Astrocyte (in vitro differentiated cells and primary cell): ENCODE measurements around the gene PYY. TPM values are rescaled to one million over a fixed set of nuclear protein-coding genes. Genes with fewer than 3 reads are reported as not detected.
A peak's percentile ranks its signal among the peaks of the same experiment; 100 is the strongest.
"Not testable (repeated sequence)": the region's sequence is repeated elsewhere in the genome, so short reads cannot be mapped to it uniquely, and the experiment has no call there.

Experiments
- DNase-seq: peaks from one replicate; pipeline ENCODE4 v3.0.0-alpha.2; 2010; ENCODE audit warnings: low read depth
- FAIRE-seq: peaks from 2 replicates; lab custom pipeline; 2011; peaks lifted over from hg19 to GRCh38; lab: Jason Lieb, UNC
- H2AFZ ChIP-seq: 2 replicates; pipeline ENCODE4 v1.6.0; 2012; ENCODE audit warnings: low read depth, low read length, inconsistent platforms
- H3K27ac ChIP-seq: 2 replicates; pipeline ENCODE4 v1.5.1; 2011; ENCODE audit warnings: low read depth, low read length, inconsistent platforms
- H3K27me3 ChIP-seq: 2 replicates; pipeline ENCODE4 v1.6.0; 2011; ENCODE audit warnings: low read length, inconsistent platforms; ENCODE audit not compliant: insufficient read depth
- H3K36me3 ChIP-seq: 2 replicates; pipeline ENCODE4 v1.5.1; 2011; ENCODE audit warnings: low read length, inconsistent platforms; ENCODE audit not compliant: insufficient read depth
- H3K4me1 ChIP-seq: 2 replicates; pipeline ENCODE4 v1.5.1; 2011; ENCODE audit warnings: low read length, inconsistent platforms; ENCODE audit not compliant: insufficient read depth
- H3K4me2 ChIP-seq: 2 replicates; pipeline ENCODE4 v1.6.0; 2012; ENCODE audit warnings: low read length, inconsistent platforms
- H3K4me3 ChIP-seq: 2 replicates; pipeline ENCODE4 v1.5.1; 2011; ENCODE audit warnings: low read depth, mild to moderate bottlenecking, low read length, inconsistent platforms; ENCODE audit not compliant: insufficient read depth
- H3K79me2 ChIP-seq: 2 replicates; pipeline ENCODE4 v1.6.0; 2012; ENCODE audit warnings: mild to moderate bottlenecking, low read length, inconsistent platforms; ENCODE audit not compliant: insufficient read depth
- H3K9ac ChIP-seq: 2 replicates; pipeline ENCODE4 v1.6.0; 2012; ENCODE audit warnings: mild to moderate bottlenecking, low read length, inconsistent platforms
- H3K9me3 ChIP-seq: 2 replicates; pipeline ENCODE4 v1.5.1; 2012; ENCODE audit warnings: low read depth, mild to moderate bottlenecking, low read length, inconsistent platforms; ENCODE audit not compliant: insufficient read depth
- H4K20me1 ChIP-seq: 2 replicates; pipeline ENCODE4 v1.6.0; 2012; ENCODE audit warnings: low read length, inconsistent platforms; ENCODE audit not compliant: insufficient read depth
- H3K27ac Mint-ChIP-seq: one replicate; pipeline ENCODE4 v1.8.0; 2021; ENCODE audit warnings: mild to moderate bottlenecking, mixed read lengths; ENCODE audit not compliant: unreplicated experiment
- H3K27me3 Mint-ChIP-seq: one replicate; pipeline ENCODE4 v1.8.0; 2021; ENCODE audit warnings: low read depth, mixed read lengths; ENCODE audit not compliant: unreplicated experiment
- H3K36me3 Mint-ChIP-seq: one replicate; pipeline ENCODE4 v1.8.0; 2021; ENCODE audit warnings: low read depth, mixed read lengths; ENCODE audit not compliant: unreplicated experiment
- H3K4me1 Mint-ChIP-seq: one replicate; pipeline ENCODE4 v1.8.0; 2021; ENCODE audit warnings: low read depth, mixed read lengths; ENCODE audit not compliant: unreplicated experiment
- H3K4me3 Mint-ChIP-seq: one replicate; pipeline ENCODE4 v1.8.0; 2021; ENCODE audit warnings: mild to moderate bottlenecking, moderate library complexity, mixed read lengths; ENCODE audit not compliant: unreplicated experiment
- H3K9me3 Mint-ChIP-seq: one replicate; pipeline ENCODE4 v1.8.0; 2021; ENCODE audit warnings: mild to moderate bottlenecking, mixed read lengths; ENCODE audit not compliant: unreplicated experiment
- EZH2 ChIP-seq: IDR thresholded peaks from 2 replicates; pipeline ENCODE4 v1.6.1; 2012; ENCODE audit warnings: mild to moderate bottlenecking, low read length, inconsistent platforms; ENCODE audit not compliant: insufficient read depth
- total RNA-seq: library from RNA; stranded (reverse); gene quantifications from 2 replicates; pipeline ENCODE4 v1.2.1, GENCODE V29; 2021
- TF ChIP-seq, protein P1 (sequence below): IDR thresholded peaks from 2 replicates; pipeline ENCODE4 v1.5.1; 2011; ENCODE audit warnings: low read depth, mild to moderate bottlenecking, inconsistent platforms, low read length, moderate library complexity; ENCODE audit not compliant: insufficient read depth

The PYY gene
- total RNA-seq, 1 donor from 2014 or later: not detected

- TF ChIP-seq EZH2: no peak
- TF ChIP-seq, protein P1, sequence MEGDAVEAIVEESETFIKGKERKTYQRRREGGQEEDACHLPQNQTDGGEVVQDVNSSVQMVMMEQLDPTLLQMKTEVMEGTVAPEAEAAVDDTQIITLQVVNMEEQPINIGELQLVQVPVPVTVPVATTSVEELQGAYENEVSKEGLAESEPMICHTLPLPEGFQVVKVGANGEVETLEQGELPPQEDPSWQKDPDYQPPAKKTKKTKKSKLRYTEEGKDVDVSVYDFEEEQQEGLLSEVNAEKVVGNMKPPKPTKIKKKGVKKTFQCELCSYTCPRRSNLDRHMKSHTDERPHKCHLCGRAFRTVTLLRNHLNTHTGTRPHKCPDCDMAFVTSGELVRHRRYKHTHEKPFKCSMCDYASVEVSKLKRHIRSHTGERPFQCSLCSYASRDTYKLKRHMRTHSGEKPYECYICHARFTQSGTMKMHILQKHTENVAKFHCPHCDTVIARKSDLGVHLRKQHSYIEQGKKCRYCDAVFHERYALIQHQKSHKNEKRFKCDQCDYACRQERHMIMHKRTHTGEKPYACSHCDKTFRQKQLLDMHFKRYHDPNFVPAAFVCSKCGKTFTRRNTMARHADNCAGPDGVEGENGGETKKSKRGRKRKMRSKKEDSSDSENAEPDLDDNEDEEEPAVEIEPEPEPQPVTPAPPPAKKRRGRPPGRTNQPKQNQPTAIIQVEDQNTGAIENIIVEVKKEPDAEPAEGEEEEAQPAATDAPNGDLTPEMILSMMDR: no peak
- H2AFZ ChIP-seq: no peak overlapping the region
- H3K4me2 ChIP-seq: no peak overlapping the region
- no peak overlapping the region for H3K27ac ChIP-seq
- H3K9me3 ChIP-seq: no peaks in the 10 kb centered on the region
- H3K36me3 ChIP-seq: no peaks in the 10 kb centered on the region
- Mint-ChIP-seq H3K4me1 (peaks cover 4% of the 10 kb centered on the region), H3K27me3 (peaks cover 33% of the 10 kb centered on the region), H3K9me3 (peaks cover 2% of the 10 kb centered on the region), H3K4me3 (no peak overlapping the region), H3K36me3 (no peaks in the 10 kb centered on the region), H3K27ac (no peak overlapping the region)
- no peaks in the 10 kb centered on the region for H4K20me1 ChIP-seq
- H3K27me3 ChIP-seq: peaks cover 28% of the 10 kb centered on the region
- no peak overlapping the region for H3K4me3 ChIP-seq
- no peak overlapping the region for H3K9ac ChIP-seq
- H3K79me2 ChIP-seq: no peaks in the 10 kb centered on the region
- no peaks in the 10 kb centered on the region for H3K4me1 ChIP-seq
- no peak for FAIRE-seq
- no peak for DNase-seq
Observed at GRCh38 chr17:43931062-43931571, 22.6 kb downstream of the PYY start.

DNA sequence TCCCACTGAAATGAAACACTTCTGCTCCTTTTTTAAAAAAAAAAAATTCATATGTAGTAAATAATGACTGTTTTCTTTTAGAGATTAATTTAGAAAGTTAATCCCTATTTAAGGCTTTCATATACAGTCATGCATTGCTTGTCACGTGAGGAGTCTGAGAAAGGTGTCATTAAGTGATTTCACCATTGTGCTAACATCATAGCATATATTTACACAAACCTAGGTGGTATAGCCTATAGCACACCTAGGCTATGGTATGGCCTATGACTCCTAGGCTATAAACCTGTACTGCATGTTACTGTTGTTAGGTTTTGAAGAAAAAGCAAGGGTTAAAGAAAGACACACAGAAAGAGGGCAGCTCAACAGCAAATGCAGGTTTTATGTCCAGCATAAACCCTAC, 25.1 kb downstream of the PYY start:
- no peak overlapping the region for H2AFZ ChIP-seq
- peaks cover 46% of the 10 kb centered on the region for H3K27me3 ChIP-seq
- H3K4me1 ChIP-seq: no peaks in the 10 kb centered on the region
- DNase-seq: no peak
- no peaks in the 10 kb centered on the region for H3K36me3 ChIP-seq
- H3K36me3 Mint-ChIP-seq: no peaks in the 10 kb centered on the region
- no peak for TF ChIP-seq EZH2
- TF ChIP-seq, protein P1: no peak
- no peaks in the 10 kb centered on the region for H4K20me1 ChIP-seq
- no peak overlapping the region for H3K4me2 ChIP-seq
- H3K79me2 ChIP-seq: no peaks in the 10 kb centered on the region
- peaks cover 4% of the 10 kb centered on the region for H3K4me1 Mint-ChIP-seq
- H3K27me3 Mint-ChIP-seq: peaks cover 49% of the 10 kb centered on the region
- H3K9ac ChIP-seq: no peak overlapping the region
- FAIRE-seq: no peak
- no peak overlapping the region for H3K4me3 ChIP-seq
- no peak overlapping the region for H3K27ac Mint-ChIP-seq
- H3K27ac ChIP-seq: no peak overlapping the region
- H3K4me3 Mint-ChIP-seq: no peak overlapping the region
- no peaks in the 10 kb centered on the region for H3K9me3 ChIP-seq
- peaks cover 9% of the 10 kb centered on the region for H3K9me3 Mint-ChIP-seq

GRCh38 chr17:43927929-43928328, 25.8 kb downstream of the PYY start:
- Mint-ChIP-seq H3K9me3 (peaks cover 11% of the 10 kb centered on the region), H3K27me3 (peaks cover 55% of the 10 kb centered on the region), H3K4me3 (peak overlapping the region; percentile 34)
- H3K27ac Mint-ChIP-seq, DNase-seq, H3K27ac ChIP-seq, H3K4me2 ChIP-seq, H4K20me1 ChIP-seq, H3K79me2 ChIP-seq, H3K36me3 Mint-ChIP-seq, H3K9ac ChIP-seq, FAIRE-seq, H2AFZ ChIP-seq, H3K4me1 Mint-ChIP-seq, H3K9me3 ChIP-seq, H3K36me3 ChIP-seq, H3K4me3 ChIP-seq, H3K4me1 ChIP-seq: not testable (repeated sequence)
- peaks cover 52% of the 10 kb centered on the region for H3K27me3 ChIP-seq
